ENCODE measurements around the gene ZNF277. TPM values are rescaled to one million over a fixed set of nuclear protein-coding genes. Genes with fewer than 3 reads are reported as not detected.

The ZNF277 gene
- total and polyA plus RNA-seq, 2 experiments from 2014 or later: 10.0 to 34.6 TPM

DNA sequence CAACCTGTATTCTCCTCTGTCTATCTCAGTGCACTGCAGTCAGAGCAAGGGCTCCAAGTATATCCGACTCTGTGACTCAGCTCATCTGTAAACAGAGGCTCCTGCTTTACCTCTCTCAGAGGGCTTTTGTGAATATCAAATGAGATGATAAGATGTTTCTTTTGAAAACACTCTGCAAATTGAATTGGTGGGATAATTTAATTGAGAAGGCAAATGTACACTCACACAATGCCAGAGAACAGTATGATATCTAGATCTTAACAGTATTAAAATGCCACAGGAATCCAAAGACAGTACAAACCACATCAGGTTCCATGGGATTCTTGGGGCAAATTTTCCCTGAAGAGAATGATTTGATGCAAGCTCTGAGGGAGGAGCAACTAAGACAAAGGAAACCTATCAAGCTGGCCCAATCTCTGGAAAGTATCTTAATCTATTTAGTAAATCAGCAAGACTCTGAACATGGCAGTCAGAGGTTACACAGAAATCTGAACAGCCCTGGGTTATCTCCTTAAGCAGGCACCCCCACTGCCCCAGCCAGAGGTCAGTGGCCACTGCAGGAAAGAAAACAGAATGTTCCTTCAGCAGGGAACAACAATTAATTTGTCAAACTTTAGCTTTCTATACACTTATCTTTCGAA lies 46.2 kb upstream of the ZNF277 start:
- peak overlapping the region; percentile 45 for H3K27ac ChIP-seq
- H3K9me2 ChIP-seq (replicated peaks; ENCODE audit: insufficient read depth): no peaks in the 10 kb centered on the region
- peak; percentile 51 for DNase-seq (ENCODE audit: low spot score)
- peak overlapping the region; percentile 65 for H3K4me2 ChIP-seq
- H3K4me3 ChIP-seq: no peak overlapping the region
- no peaks in the 10 kb centered on the region for H3K36me3 ChIP-seq (replicated peaks; ENCODE audit: insufficient read depth, low read depth)
- TF ChIP-seq EZH2phosphoT487 (IDR thresholded peaks at IDR 0.05; ENCODE audit: low read depth, severe bottlenecking, unreplicated experiment): no peak
- no peak for TF ChIP-seq EZH2 (IDR thresholded peaks at IDR 0.05; ENCODE audit: borderline replicate concordance)
- H3K79me2 ChIP-seq: peaks cover 37% of the 10 kb centered on the region
- H2AFZ ChIP-seq: no peak overlapping the region
- H3K4me1 ChIP-seq (ENCODE audit: insufficient read depth): peaks cover 34% of the 10 kb centered on the region
- WGBS (ENCODE audit: low lambda C conversion rate, missing lambda C conversion rate): 39% methylated on average over 2 of the region's 2 CpGs
- H3K27me3 ChIP-seq: no peaks in the 10 kb centered on the region
- H3K9me3 ChIP-seq (ENCODE audit: low read depth): no peaks in the 10 kb centered on the region
- H4K20me1 ChIP-seq (ENCODE audit: insufficient read depth, poor library complexity, severe bottlenecking): peaks cover 2% of the 10 kb centered on the region

DNA sequence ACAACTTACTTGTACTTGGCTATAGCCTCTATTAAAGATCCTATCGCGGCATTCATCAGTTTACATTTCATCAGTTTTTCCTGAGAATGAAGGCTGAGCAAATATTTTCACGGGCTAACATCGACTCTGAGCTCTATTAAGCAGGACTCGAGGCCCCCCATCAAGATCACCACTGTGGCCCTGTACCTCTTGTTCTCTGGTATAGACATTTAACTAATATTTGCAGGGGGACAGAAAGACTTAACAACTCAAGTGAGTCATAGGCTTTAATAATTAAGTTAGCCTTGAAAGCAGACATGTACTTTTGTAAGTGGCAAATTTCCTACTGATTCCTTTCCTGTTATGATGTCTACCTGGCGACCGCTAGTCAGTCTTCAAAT lies 45.7 kb upstream of the ZNF277 start:
- Histone ChIP-seq H3K79me2 (peaks cover 37% of the 10 kb centered on the region), H3K27me3 (no peaks in the 10 kb centered on the region), H2AFZ (no peak overlapping the region), H3K4me3 (no peak overlapping the region), H3K9me3 (ENCODE audit: low read depth) (no peaks in the 10 kb centered on the region), H4K20me1 (ENCODE audit: insufficient read depth, poor library complexity, severe bottlenecking) (peaks cover 2% of the 10 kb centered on the region), H3K4me2 (peak overlapping the region; percentile 65), H3K27ac (peak overlapping the region; percentile 45), H3K9me2 (replicated peaks; ENCODE audit: insufficient read depth) (no peaks in the 10 kb centered on the region), H3K4me1 (ENCODE audit: insufficient read depth) (peaks cover 34% of the 10 kb centered on the region), H3K36me3 (replicated peaks; ENCODE audit: insufficient read depth, low read depth) (no peaks in the 10 kb centered on the region)
- no peak for DNase-seq (ENCODE audit: low spot score)
- no peak for TF ChIP-seq EZH2phosphoT487 (IDR thresholded peaks at IDR 0.05; ENCODE audit: low read depth, severe bottlenecking, unreplicated experiment)
- no peak for TF ChIP-seq CTCF (IDR thresholded peaks at IDR 0.05; ENCODE audit: poor library complexity)
- no peak for TF ChIP-seq EZH2 (IDR thresholded peaks at IDR 0.05; ENCODE audit: borderline replicate concordance)
- WGBS (ENCODE audit: low lambda C conversion rate, missing lambda C conversion rate): 33% methylated on average over 7 of the region's 7 CpGs

DNA sequence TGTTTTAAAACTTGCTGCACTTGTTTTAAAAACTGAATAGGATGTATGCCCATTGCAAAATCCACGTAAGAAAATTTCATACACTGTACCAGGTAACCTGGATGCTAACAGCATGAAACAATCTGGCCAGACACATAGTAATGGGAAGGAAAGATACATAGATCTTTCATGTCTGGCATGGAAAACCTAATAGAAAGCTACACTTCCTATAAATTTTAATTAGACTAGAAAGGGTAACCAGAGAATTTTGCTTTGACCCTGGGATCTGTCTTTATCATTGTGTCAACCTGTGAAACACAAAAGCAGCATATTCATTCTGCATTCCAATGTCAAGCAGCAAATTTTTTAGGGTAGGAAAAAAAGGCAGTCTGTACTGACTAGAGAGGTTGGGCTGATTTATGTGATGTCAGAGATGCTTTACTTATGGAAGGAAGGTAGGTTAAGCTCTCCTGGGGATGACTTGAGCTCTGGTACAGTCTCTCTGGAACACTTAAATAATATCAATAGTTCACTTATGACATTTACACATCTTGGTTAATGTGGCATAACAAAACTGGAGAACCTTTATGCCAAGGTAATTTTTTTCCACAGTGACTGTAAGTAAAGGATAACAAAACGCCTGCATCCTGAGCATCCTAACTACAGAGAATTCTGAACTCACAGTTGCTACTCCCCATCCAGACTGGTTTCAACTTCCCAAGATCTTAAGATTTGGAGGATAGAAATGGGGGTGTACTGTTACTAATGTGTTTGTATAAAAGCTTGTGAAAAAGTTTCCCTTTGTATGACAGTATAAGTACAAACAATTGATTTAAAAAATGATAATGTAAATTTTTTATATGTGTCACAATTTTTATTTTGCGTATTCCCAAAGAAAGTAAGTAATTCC lies 45.0 kb upstream of the ZNF277 start:
- Histone ChIP-seq H3K9me2 (replicated peaks; ENCODE audit: insufficient read depth) (no peaks in the 10 kb centered on the region), H3K27ac (peak overlapping the region; percentile 45), H3K79me2 (peaks cover 38% of the 10 kb centered on the region), H3K36me3 (replicated peaks; ENCODE audit: insufficient read depth, low read depth) (no peaks in the 10 kb centered on the region), H3K4me3 (no peak overlapping the region), H3K4me2 (peak overlapping the region; percentile 65), H2AFZ (no peak overlapping the region), H3K9me3 (ENCODE audit: low read depth) (no peaks in the 10 kb centered on the region), H3K4me1 (ENCODE audit: insufficient read depth) (peaks cover 34% of the 10 kb centered on the region), H3K27me3 (no peaks in the 10 kb centered on the region), H4K20me1 (ENCODE audit: insufficient read depth, poor library complexity, severe bottlenecking) (peaks cover 2% of the 10 kb centered on the region)
- TF ChIP-seq EZH2 (IDR thresholded peaks at IDR 0.05; ENCODE audit: borderline replicate concordance) (no peak), CTCF (IDR thresholded peaks at IDR 0.05; ENCODE audit: poor library complexity) (no peak), EZH2phosphoT487 (IDR thresholded peaks at IDR 0.05; ENCODE audit: low read depth, severe bottlenecking, unreplicated experiment) (no peak)
- DNase-seq (ENCODE audit: low spot score): no peak
- WGBS (ENCODE audit: low lambda C conversion rate, missing lambda C conversion rate): 44% methylated on average over 3 of the region's 3 CpGs

Measured in hepatocyte (in vitro differentiated cells).